ENCODE data around the gene CCDC15.

- TF ChIP-seq POLR2AphosphoS5 (IDR thresholded peaks at IDR 0.05) = no peak
- TF ChIP-seq CTCF (IDR thresholded peaks at IDR 0.05) = no peak
- no peak for TF ChIP-seq POLR2A (IDR thresholded peaks at IDR 0.05)
- TF ChIP-seq EP300 (IDR thresholded peaks at IDR 0.05) = no peak
These were observed 33.6 kb upstream of the CCDC15 start for GRCh38 chr11:124920356-124920755.

Data from suprapubic skin (tissue), 4 donors.